ENCODE measurements around the gene AMACR. TPM values are rescaled to one million over a fixed set of nuclear protein-coding genes. Genes with fewer than 3 reads are reported as not detected.

The AMACR gene
- total RNA-seq, 1 experiment from 2014 or later: 20.6 TPM

- no peaks in the 10 kb centered on the region for H3K4me1 ChIP-seq (ENCODE audit: control insufficient read depth, insufficient read depth, low read length)
- H3K36me3 ChIP-seq (ENCODE audit: control insufficient read depth, insufficient read depth, low read length): no peaks in the 10 kb centered on the region
- intact Hi-C loops (cut with micrococcal nuclease; ENCODE audit: unreplicated experiment) (no loop called here), in situ Hi-C loops (cut with HindIII; ENCODE audit: low pct_unique_long_range_greater_than_20kb, low sequenced_read_pairs) (no loop called here)
- ATAC-seq (peak; percentile 82; the same call in 1 of the 2 replicates), DNase-seq (ENCODE audit: low read depth, low spot score) (peak; percentile 18)
- no peak overlapping the region for H3K4me3 ChIP-seq (ENCODE audit: low read depth in 2 of 2, low read length in 2 of 2)
- peak; percentile 79 for TF ChIP-seq CTCF (IDR thresholded peaks at IDR 0.05)
- no peak for TF ChIP-seq TCF7L2 (IDR thresholded peaks at IDR 0.05; ENCODE audit: low read depth, low read length)
- H3K27ac ChIP-seq (ENCODE audit: low read length): no peak overlapping the region
- POLR2A ChIA-PET: no interaction called here
- CTCF ChIA-PET: no interaction called here
- BruUV-seq (replicated peaks): no TSS peak
- no peaks in the 10 kb centered on the region for H3K9me3 ChIP-seq (ENCODE audit: control insufficient read depth, insufficient read depth, low read depth, low read length)
- peaks cover 7% of the 10 kb centered on the region for H3K27me3 ChIP-seq (ENCODE audit: control insufficient read depth, insufficient read depth, low read length)
Measured at GRCh38 chr5:33969572-33970452, 38.0 kb downstream of the AMACR start.

- Histone ChIP-seq H3K36me3 (ENCODE audit: control insufficient read depth, insufficient read depth, low read length) (no peaks in the 10 kb centered on the region), H3K27ac (ENCODE audit: low read length) (no peak overlapping the region), H3K4me1 (ENCODE audit: control insufficient read depth, insufficient read depth, low read length) (no peaks in the 10 kb centered on the region), H3K4me3 (ENCODE audit: low read depth in 2 of 2, low read length in 2 of 2) (no peak overlapping the region), H3K27me3 (ENCODE audit: control insufficient read depth, insufficient read depth, low read length) (peaks cover 8% of the 10 kb centered on the region; the same call in 1 of the 2 replicates), H3K9me3 (ENCODE audit: control insufficient read depth, insufficient read depth, low read depth, low read length) (no peaks in the 10 kb centered on the region)
- in situ Hi-C loops (cut with HindIII; ENCODE audit: low pct_unique_long_range_greater_than_20kb, low sequenced_read_pairs) (no loop called here), intact Hi-C loops (cut with micrococcal nuclease; ENCODE audit: unreplicated experiment) (no loop called here)
- ATAC-seq (no peak), DNase-seq (ENCODE audit: low read depth, low spot score) (no peak)
- ChIA-PET POLR2A (no interaction called here), CTCF (no interaction called here)
- BruUV-seq (replicated peaks): no TSS peak
- TF ChIP-seq REST (IDR thresholded peaks at IDR 0.05; ENCODE audit: insufficient read depth in 1 of 2, low read depth in 2 of 2, low read length in 1 of 2): no peak
- TF ChIP-seq POLR2AphosphoS5 (IDR thresholded peaks at IDR 0.05; ENCODE audit: low read depth, low read length): no peak
- no peak for TF ChIP-seq SIN3A (IDR thresholded peaks at IDR 0.05; ENCODE audit: borderline replicate concordance, insufficient read depth, low read depth, low read length)
- TF ChIP-seq CTCF (IDR thresholded peaks at IDR 0.05): no peak
- TF ChIP-seq TCF7L2 (IDR thresholded peaks at IDR 0.05; ENCODE audit: low read depth, low read length): no peak
Measured at GRCh38 chr5:33968211-33969005, 39.4 kb downstream of the AMACR start.

All from Panc1 (cell line).